Inferior parietal cortex (tissue), 1 donor: ENCODE results near the gene PFN3.
"Not testable (repeated sequence)": the region's sequence is repeated elsewhere in the genome, so short reads cannot be mapped to it uniquely, and the experiment has no call there.

Source experiments
- DNase-seq: peaks from one replicate; pipeline ENCODE4 v3.0.0-alpha.2; 2016; ENCODE audit errors: extremely low spot score

Gene PFN3

GRCh38 chr5:177425196-177425800, 24.8 kb upstream of the PFN3 start:
- DNase-seq: no peak

GRCh38 chr5:177423671-177424070, 23.2 kb upstream of the PFN3 start:
- DNase-seq: no peak

- no peak for DNase-seq
Measured at GRCh38 chr5:177421062-177421798, 20.8 kb upstream of the PFN3 start.

- not testable (repeated sequence) for DNase-seq
Measured at GRCh38 chr5:177420472-177420871, 20.0 kb upstream of the PFN3 start.

- no peak for DNase-seq
Measured at GRCh38 chr5:177419046-177419445, 18.6 kb upstream of the PFN3 start.

- not testable (repeated sequence) for DNase-seq
Measured at GRCh38 chr5:177417081-177417480, 16.6 kb upstream of the PFN3 start.

GRCh38 chr5:177414481-177414880, 14.0 kb upstream of the PFN3 start:
- DNase-seq: no peak

- no peak for DNase-seq
Measured at GRCh38 chr5:177412603-177413233, 12.3 kb upstream of the PFN3 start.

GRCh38 chr5:177410575-177410974, 10.1 kb upstream of the PFN3 start:
- no peak for DNase-seq

GRCh38 chr5:177409043-177409801, 8.8 kb upstream of the PFN3 start, which contains the start of gene F12:
Gene F12, minus strand, starts transcription at chr5:177409564. Its CDS starts 37 bp downstream, at chr5:177409527.
- DNase-seq: no peak

GRCh38 chr5:177405805-177406204, 5.3 kb upstream of the PFN3 start:
- no peak for DNase-seq

- DNase-seq: no peak
Measured at GRCh38 chr5:177405312-177405711, 4.9 kb upstream of the PFN3 start.

GRCh38 chr5:177404641-177405179, 4.2 kb upstream of the PFN3 start:
- no peak for DNase-seq

GRCh38 chr5:177403792-177404640, 3.6 kb upstream of the PFN3 start:
- DNase-seq: peak; percentile 73

- DNase-seq: no peak
Measured at GRCh38 chr5:177403102-177403791, 2.8 kb upstream of the PFN3 start.

- peak; percentile 24 for DNase-seq
Measured at GRCh38 chr5:177402271-177403043, 2.0 kb upstream of the PFN3 start.

GRCh38 chr5:177397875-177398390, 2.5 kb downstream of the PFN3 start:
- DNase-seq: no peak

- no peak for DNase-seq
Measured at GRCh38 chr5:177396807-177397206, 3.7 kb downstream of the PFN3 start.

- DNase-seq: no peak
Measured at GRCh38 chr5:177396078-177396477, 4.4 kb downstream of the PFN3 start.
